ENCODE measurements around the gene CDCA4. TPM values are rescaled to one million over a fixed set of nuclear protein-coding genes. Genes with fewer than 3 reads are reported as not detected.
A peak's percentile ranks its signal among the peaks of the same experiment; 100 is the strongest.
"Not testable (repeated sequence)": the region's sequence is repeated elsewhere in the genome, so short reads cannot be mapped to it uniquely, and the experiment has no call there.

The CDCA4 gene
- total RNA-seq, 1 donor from 2014 or later = 4.1 TPM

DNA sequence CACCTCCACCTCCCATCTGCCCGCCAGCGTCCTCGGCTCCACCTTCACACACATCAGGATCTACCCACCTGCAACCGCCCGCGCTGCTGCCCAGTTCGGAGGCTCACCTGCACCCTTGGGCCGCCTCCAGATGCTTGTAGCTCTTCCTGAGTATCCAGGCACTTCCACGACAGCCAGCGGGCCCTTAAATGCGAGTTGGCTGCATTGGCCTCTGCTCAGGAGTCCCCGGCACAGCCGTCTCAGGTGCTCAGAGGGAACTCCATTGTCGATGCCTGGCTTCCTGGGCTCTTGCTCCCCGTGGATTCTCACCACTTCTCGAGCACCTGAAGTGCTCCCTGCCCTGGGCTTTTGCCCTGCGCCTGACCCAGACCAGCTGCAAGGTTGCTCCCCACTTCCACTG, 21.9 kb upstream of the CDCA4 start:
- Histone ChIP-seq H3K27ac (no peak overlapping the region), H3K36me3 (no peaks in the 10 kb centered on the region), H3K27me3 (no peaks in the 10 kb centered on the region), H3K9me3 (no peaks in the 10 kb centered on the region), H3K4me3 (no peak overlapping the region), H3K4me1 (no peaks in the 10 kb centered on the region)
- no peak for ATAC-seq
- intact Hi-C loops (cut with DNase I) = loop anchor here (5.0 to 10.0 kb wide), 2 partner anchors 76 to 148 kb away; no protein-coding TSS in a partner anchor
- no peak for DNase-seq
- TF ChIP-seq, protein P1, sequence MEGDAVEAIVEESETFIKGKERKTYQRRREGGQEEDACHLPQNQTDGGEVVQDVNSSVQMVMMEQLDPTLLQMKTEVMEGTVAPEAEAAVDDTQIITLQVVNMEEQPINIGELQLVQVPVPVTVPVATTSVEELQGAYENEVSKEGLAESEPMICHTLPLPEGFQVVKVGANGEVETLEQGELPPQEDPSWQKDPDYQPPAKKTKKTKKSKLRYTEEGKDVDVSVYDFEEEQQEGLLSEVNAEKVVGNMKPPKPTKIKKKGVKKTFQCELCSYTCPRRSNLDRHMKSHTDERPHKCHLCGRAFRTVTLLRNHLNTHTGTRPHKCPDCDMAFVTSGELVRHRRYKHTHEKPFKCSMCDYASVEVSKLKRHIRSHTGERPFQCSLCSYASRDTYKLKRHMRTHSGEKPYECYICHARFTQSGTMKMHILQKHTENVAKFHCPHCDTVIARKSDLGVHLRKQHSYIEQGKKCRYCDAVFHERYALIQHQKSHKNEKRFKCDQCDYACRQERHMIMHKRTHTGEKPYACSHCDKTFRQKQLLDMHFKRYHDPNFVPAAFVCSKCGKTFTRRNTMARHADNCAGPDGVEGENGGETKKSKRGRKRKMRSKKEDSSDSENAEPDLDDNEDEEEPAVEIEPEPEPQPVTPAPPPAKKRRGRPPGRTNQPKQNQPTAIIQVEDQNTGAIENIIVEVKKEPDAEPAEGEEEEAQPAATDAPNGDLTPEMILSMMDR (IDR thresholded peaks at IDR 0.05) = no peak

DNA sequence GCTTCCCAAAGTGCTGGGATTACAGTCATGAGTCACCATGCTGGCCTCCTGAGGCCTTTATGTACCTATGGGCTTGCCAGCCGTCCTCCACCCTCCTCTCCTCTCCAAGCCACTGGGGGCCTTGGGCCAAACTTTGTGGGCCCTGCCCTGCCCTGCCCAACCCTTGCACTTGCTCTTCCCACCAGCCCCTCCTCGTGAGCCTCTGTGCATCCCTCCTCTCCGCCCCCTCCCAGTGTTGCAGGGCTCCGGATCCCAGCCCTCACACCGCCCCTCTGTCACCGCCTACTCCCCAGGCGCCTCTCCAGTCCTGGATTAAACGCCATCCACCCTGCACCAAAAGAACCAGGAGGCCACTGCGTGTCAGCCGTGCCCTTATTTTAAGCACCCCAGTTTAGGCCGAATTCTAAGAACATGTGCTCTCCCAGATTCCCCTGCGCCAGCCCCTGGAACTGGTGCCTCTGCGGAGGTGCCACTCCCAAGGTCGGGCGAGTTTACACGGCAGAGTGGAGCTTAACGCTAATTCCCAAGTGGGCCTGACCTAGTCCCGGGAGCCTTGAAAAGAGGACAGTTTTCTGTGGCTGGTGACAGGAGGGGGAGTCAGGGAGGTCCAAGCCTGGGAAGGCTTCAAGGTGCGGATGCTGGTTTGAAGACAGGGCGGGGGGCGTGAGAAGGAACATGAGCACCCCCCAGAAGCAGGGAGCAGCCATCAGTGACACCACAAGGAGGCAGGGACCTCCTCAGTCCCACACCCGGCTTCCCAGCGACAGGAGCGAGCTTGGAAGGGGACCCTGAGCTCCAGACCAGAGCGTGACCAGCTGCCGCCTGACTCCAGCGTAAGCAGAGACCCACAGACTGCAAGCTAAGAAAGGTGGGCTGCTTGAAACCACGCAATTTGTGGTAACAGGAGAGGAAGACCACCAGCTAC, 21.2 kb upstream of the CDCA4 start:
- Histone ChIP-seq H3K27ac (no peak overlapping the region), H3K9me3 (no peaks in the 10 kb centered on the region), H3K4me1 (no peaks in the 10 kb centered on the region), H3K27me3 (no peaks in the 10 kb centered on the region), H3K4me3 (no peak overlapping the region), H3K36me3 (no peaks in the 10 kb centered on the region)
- TF ChIP-seq, protein P1 (IDR thresholded peaks at IDR 0.05) = no peak
- DNase-seq (no peak), ATAC-seq (no peak)
- intact Hi-C loops (cut with DNase I) = loop anchor here (5.0 to 10.0 kb wide), 2 partner anchors 75 to 147 kb away; no protein-coding TSS in a partner anchor

DNA sequence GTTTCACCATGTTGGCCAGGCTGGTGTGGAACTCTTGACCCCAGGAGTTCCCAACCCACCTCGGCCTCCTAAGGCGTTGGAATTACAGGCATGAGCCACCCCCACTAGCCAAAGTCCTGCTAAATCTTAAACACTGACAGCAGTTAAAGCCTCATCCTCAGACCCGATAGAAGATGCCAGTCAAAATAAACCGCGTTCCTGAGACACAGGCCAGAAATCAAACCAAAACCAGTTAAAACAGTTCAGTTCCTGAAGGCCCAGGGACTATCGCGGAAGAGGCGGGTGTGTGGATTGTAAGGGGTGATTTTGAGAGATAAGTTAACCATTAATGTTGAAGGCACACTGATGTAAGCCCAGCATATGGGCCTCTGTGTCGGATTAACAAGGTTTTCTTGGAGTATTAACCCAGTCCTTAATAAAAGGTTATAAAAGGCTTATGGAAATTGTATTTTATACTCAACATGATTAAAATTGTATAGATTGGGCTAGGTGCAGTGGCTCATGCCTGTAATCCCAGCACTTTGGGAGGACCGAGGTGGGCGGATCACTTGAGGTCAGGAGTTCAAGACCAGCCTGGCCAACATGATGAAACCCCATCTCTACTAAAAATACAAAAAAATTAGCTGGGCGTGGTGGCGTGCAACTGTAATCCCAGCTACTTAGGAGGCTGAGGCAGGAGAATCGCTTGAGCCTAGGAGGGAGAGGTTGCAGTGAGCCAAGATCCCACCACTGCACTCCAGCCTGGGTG, 18.7 kb upstream of the CDCA4 start:
- Histone ChIP-seq H3K27ac (no peak overlapping the region), H3K36me3 (no peaks in the 10 kb centered on the region), H3K4me3 (no peak overlapping the region), H3K9me3 (no peaks in the 10 kb centered on the region), H3K4me1 (no peaks in the 10 kb centered on the region), H3K27me3 (no peaks in the 10 kb centered on the region)
- TF ChIP-seq, protein P1 (IDR thresholded peaks at IDR 0.05) = no peak
- no peak for ATAC-seq
- intact Hi-C loops (cut with DNase I) = loop anchor here (5.0 to 10.0 kb wide), 2 partner anchors 72 to 145 kb away; no protein-coding TSS in a partner anchor
- DNase-seq = no peak

DNA sequence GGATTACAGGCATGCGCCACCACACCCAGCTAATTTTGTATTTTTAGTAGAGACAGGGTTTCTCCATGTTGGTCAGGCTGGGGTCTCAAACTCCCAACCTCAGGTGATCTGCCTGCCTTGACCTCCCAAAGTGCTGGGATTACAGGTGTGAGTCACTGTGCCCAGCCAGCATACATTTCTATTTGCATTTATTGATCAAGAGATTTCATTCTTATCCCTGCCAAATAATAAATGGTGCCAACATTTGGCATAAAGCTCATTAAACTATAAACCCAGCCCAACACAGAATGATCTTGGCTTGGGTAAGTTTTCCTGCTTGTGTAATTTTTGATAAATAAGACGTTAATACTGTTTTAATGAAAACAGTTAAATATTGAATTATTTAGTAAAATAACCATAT, 14.7 kb upstream of the CDCA4 start:
- H3K27ac ChIP-seq; H3K4me3 ChIP-seq; DNase-seq; H3K36me3 ChIP-seq; ATAC-seq; H3K4me1 ChIP-seq; intact Hi-C loops (cut with DNase I); H3K9me3 ChIP-seq; H3K27me3 ChIP-seq: not testable (repeated sequence)

DNA sequence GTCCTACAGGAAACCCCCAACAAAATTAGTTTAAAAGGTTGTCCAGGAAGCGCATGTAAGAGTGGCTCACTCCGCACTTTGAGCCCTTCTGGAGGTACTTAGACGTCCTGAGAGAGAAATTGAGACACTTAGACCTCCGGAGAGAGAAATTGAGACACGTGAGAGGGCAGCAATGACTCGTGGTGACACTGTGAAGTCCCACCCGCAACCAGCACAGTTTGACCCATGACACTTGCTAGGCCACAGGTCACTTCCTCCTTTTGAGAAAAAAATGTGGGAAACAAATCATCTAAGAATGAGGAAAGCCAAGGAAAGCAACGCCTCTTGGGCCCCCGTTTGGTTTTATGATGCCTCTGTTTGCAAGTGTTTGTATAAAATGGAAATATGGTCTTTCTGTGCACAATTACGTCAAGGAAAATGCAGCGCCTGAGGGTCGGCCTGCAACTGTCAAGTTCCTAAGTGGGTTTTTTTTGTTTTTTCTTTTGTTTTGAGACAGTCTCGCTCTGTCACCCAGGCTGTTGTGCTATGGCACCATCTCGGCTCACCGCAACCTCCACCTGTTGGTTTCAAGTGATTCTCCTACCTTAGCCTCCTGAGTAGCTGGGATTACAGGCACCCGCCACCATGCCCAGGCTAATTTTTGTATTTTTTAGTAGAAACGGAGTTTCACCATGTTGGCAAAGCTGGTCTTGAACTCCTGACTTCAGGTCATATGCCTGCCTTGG, 13.6 kb upstream of the CDCA4 start:
- DNase-seq (no peak), ATAC-seq (peak; percentile 92)
- no peaks in the 10 kb centered on the region for H3K27me3 ChIP-seq
- H3K27ac ChIP-seq = peak overlapping the region; percentile 75
- H3K4me1 ChIP-seq = no peaks in the 10 kb centered on the region
- no peak overlapping the region for H3K4me3 ChIP-seq
- TF ChIP-seq, protein P1 (IDR thresholded peaks at IDR 0.05) = no peak
- intact Hi-C loops (cut with DNase I) = no loop called here
- no peaks in the 10 kb centered on the region for H3K9me3 ChIP-seq
- no peaks in the 10 kb centered on the region for H3K36me3 ChIP-seq

DNA sequence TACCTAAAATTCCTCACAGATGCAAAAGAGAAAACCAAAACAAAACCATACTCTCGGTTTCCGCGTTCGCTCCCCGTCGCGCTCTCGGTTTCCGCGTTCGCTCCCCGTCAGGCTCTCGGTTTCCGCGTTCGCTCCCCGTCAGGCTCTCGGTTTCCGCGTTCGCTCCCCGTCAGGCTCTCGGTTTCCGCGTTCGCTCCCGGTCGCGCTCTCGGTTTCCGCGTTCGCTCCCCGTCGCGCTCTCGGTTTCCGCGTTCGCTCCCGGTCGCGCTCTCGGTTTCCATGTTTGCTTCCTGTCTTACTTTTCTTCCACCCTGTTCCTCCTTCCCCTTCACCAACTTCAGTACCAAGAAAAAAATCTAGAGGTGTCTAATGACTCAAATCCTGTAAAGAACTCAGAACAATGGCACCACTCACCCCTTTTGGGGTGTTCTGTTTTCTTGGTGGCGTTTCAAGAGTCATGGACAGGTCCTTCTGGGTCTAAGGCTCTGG, 12.6 kb upstream of the CDCA4 start:
- ATAC-seq; intact Hi-C loops (cut with DNase I); DNase-seq; H3K27me3 ChIP-seq; H3K36me3 ChIP-seq; H3K4me1 ChIP-seq; H3K9me3 ChIP-seq: not testable (repeated sequence)
- H3K27ac ChIP-seq = peak overlapping the region; percentile 75
- H3K4me3 ChIP-seq = peak overlapping the region; percentile 55

DNA sequence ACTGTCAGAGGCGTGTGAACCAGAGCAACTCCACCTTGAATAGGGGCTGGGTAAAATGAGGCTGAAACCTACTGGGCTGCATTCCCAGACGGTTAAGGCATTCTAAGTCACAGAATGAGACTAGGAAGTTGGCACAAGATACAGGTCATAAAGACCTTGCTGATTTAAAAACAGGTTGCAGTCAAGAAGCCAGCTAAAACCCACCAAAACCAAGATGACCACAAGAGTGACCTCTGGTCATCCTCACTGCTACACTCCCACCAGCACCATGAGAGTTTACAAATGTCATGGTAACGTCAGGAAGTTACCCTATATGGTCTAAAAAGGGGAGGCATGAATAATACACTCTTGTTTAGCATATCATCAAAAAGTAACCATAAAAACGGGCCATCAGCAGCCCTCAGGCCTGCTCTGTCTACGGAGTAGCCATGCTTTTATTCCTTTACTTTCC, 11.6 kb upstream of the CDCA4 start:
- H3K36me3 ChIP-seq; H3K9me3 ChIP-seq; H3K27me3 ChIP-seq; ATAC-seq; intact Hi-C loops (cut with DNase I); DNase-seq; H3K4me1 ChIP-seq; H3K27ac ChIP-seq: not testable (repeated sequence)
- H3K4me3 ChIP-seq = peak overlapping the region; percentile 55
